HFFc6 (cell line): ENCODE data around the gene MYO1F. TPM values are rescaled to one million over a fixed set of nuclear protein-coding genes. Genes with fewer than 3 reads are reported as not detected.
"Not testable (repeated sequence)": the region's sequence is repeated elsewhere in the genome, so short reads cannot be mapped to it uniquely, and the experiment has no call there.

Experiments
- DNase-seq: peaks from one replicate; pipeline ENCODE4 v3.0.0-alpha.2; 2018
- H3K27ac Mint-ChIP-seq: 2 replicates; pipeline ENCODE4 v1.8.0; 2020; ENCODE audit warnings: mild to moderate bottlenecking, mixed read lengths
- H3K27me3 Mint-ChIP-seq: 2 replicates; pipeline ENCODE4 v1.8.0; 2021; ENCODE audit warnings: mild to moderate bottlenecking, moderate library complexity, mixed read lengths; ENCODE audit not compliant: insufficient read depth
- H3K36me3 Mint-ChIP-seq: 2 replicates; pipeline ENCODE4 v1.8.0; 2021; ENCODE audit warnings: low read depth, mixed read lengths
- H3K4me1 Mint-ChIP-seq: 2 replicates; pipeline ENCODE4 v1.8.0; 2020; ENCODE audit warnings: low read depth, mixed read lengths
- H3K4me3 Mint-ChIP-seq: 2 replicates; pipeline ENCODE4 v1.8.0; 2020; ENCODE audit warnings: mild to moderate bottlenecking, moderate library complexity, mixed read lengths
- H3K9me3 Mint-ChIP-seq: 2 replicates; pipeline ENCODE4 v1.8.0; 2020; ENCODE audit warnings: mild to moderate bottlenecking, mixed read lengths
- CTCF ChIP-seq: fragments of 200-600 bp; sonication (generic); IDR thresholded peaks from 2 replicates; pipeline ENCODE4 v1.5.0; 2021; ENCODE audit warnings: antibody characterized with exemption, mild to moderate bottlenecking
- total RNA-seq, 6 experiments: library from RNA; stranded (reverse); fragmentation: NEBNext Ultra II Directional; extraction: Animal tissue kit (Norgen Biotek cat#: 25700); gene quantifications; 2 replicates in 1 of 6; 3 replicates in 5 of 6; pipeline ENCODE4 v1.2.3, GENCODE V29; 2021

MYO1F gene
- total RNA-seq, 6 experiments from 2014 or later: 0.09 to 0.28 (median 0.19) TPM

DNA sequence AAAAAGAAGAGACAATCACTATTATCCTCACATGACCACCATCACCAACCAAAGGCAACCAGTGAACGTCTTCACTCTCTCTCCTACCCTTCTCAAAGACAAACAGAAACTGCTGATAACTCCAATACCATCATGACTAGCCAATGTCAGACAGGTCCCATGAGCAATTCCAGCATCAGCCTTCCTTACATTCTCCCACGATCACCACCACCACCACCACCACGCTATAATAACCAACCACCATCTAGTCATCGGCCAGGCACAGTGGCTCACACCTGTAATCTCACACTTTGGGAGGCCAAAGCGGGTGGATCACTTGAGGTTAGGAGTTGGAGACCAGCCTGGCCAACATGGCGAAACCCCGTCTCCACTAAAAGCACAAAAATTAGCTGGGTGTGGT lies 3.9 kb downstream of the MYO1F start:
- Mint-ChIP-seq H3K4me3 (no peak overlapping the region), H3K9me3 (no peaks in the 10 kb centered on the region), H3K4me1 (peaks cover 41% of the 10 kb centered on the region), H3K27me3 (peaks cover 14% of the 10 kb centered on the region; the same call in 1 of the 2 replicates), H3K27ac (no peak overlapping the region), H3K36me3 (peaks cover 4% of the 10 kb centered on the region; the same call in 1 of the 2 replicates)
- TF ChIP-seq CTCF: no peak
- DNase-seq: no peak

- Mint-ChIP-seq H3K4me1 (peaks cover 37% of the 10 kb centered on the region), H3K27ac (peak overlapping the region; percentile 80), H3K4me3 (peak overlapping the region; percentile 58; the same call in 1 of the 2 replicates), H3K9me3 (no peaks in the 10 kb centered on the region), H3K27me3 (peaks cover 10% of the 10 kb centered on the region; the same call in 1 of the 2 replicates), H3K36me3 (peaks cover 4% of the 10 kb centered on the region; the same call in 1 of the 2 replicates)
- no peak for TF ChIP-seq CTCF
- peak; percentile 77 for DNase-seq
Observed at GRCh38 chr19:8571006-8571411, 6.2 kb downstream of the MYO1F start.

- peak overlapping the region; percentile 85 for H3K27ac Mint-ChIP-seq
- peak; percentile 58 for TF ChIP-seq CTCF
- H3K9me3 Mint-ChIP-seq: no peaks in the 10 kb centered on the region
- H3K4me1 Mint-ChIP-seq: peaks cover 28% of the 10 kb centered on the region
- H3K27me3 Mint-ChIP-seq: peaks cover 7% of the 10 kb centered on the region; the same call in 1 of the 2 replicates
- peak overlapping the region; percentile 75 for H3K4me3 Mint-ChIP-seq
- DNase-seq: peak; percentile 89
- H3K36me3 Mint-ChIP-seq: peaks cover 4% of the 10 kb centered on the region; the same call in 1 of the 2 replicates
Observed at GRCh38 chr19:8569066-8569771, 8.0 kb downstream of the MYO1F start.

GRCh38 chr19:8567522-8568172 lies 9.6 kb downstream of the MYO1F start:
- Mint-ChIP-seq H3K4me3 (no peak overlapping the region), H3K27me3 (peaks cover 5% of the 10 kb centered on the region), H3K4me1 (peaks cover 28% of the 10 kb centered on the region)

GRCh38 chr19:8566855-8567254 lies 10.4 kb downstream of the MYO1F start:
- Mint-ChIP-seq H3K27me3 (peaks cover 6% of the 10 kb centered on the region), H3K4me3 (no peak overlapping the region), H3K27ac (no peak overlapping the region), H3K4me1 (peaks cover 28% of the 10 kb centered on the region), H3K9me3 (no peaks in the 10 kb centered on the region), H3K36me3 (no peaks in the 10 kb centered on the region)
- no peak for DNase-seq
- no peak for TF ChIP-seq CTCF

More at GRCh38 chr19:8567522-8568172, 9.6 kb downstream of the MYO1F start:
- H3K27ac Mint-ChIP-seq: no peak overlapping the region
- DNase-seq: no peak
- H3K9me3 Mint-ChIP-seq: no peaks in the 10 kb centered on the region
- no peaks in the 10 kb centered on the region for H3K36me3 Mint-ChIP-seq
- no peak for TF ChIP-seq CTCF

- peaks cover 16% of the 10 kb centered on the region for H3K4me1 Mint-ChIP-seq
- not testable (repeated sequence) for H3K4me3 Mint-ChIP-seq
Observed at GRCh38 chr19:8564866-8565265, 12.4 kb downstream of the MYO1F start.

More at GRCh38 chr19:8564866-8565265, 12.4 kb downstream of the MYO1F start:
- not testable (repeated sequence) for H3K27ac Mint-ChIP-seq, DNase-seq, H3K9me3 Mint-ChIP-seq, H3K27me3 Mint-ChIP-seq, H3K36me3 Mint-ChIP-seq
